CD14-positive monocyte (primary cell): ENCODE results near the gene OLFM3. TPM values are rescaled to one million over a fixed set of nuclear protein-coding genes. Genes with fewer than 3 reads are reported as not detected.

Experiments
- DNase-seq, 3 donors: peaks; one replicate each; pipeline ENCODE4 v3.0.0-alpha.2; 2011 to 2022
- H2AFZ ChIP-seq: 2 replicates; pipeline ENCODE4 v1.6.0; 2012; ENCODE audit warnings: mild to moderate bottlenecking, low read depth, low read length, inconsistent platforms; ENCODE audit not compliant: insufficient read depth, poor library complexity, severe bottlenecking
- H3K27ac ChIP-seq, 2 donors: 1 replicate in 1 of 2; 2 replicates in 1 of 2; pipeline ENCODE4 v1.5.1; 2012 to 2013; ENCODE audit warnings: low read length in 2 of 2, control low read depth in 1 of 2, inconsistent platforms in 1 of 2, low read depth in 1 of 2, mild to moderate bottlenecking in 1 of 2
- H3K27me3 ChIP-seq, 2 donors: one replicate each; pipeline versions ENCODE4 v1.6.0 to v1.6.1; 2011 to 2013; ENCODE audit warnings: low read length in 2 of 2; ENCODE audit not compliant: control insufficient read depth in 2 of 2, insufficient read depth in 2 of 2
- H3K36me3 ChIP-seq, 2 donors: replicated peaks in 1 of 2; 1 replicate in 1 of 2; 2 replicates in 1 of 2; pipeline versions ENCODE4 v1.5.1 to v1.6.1; 2012 to 2013; ENCODE audit warnings: low read length in 2 of 2, control low read depth in 1 of 2, inconsistent platforms in 1 of 2, mild to moderate bottlenecking in 1 of 2; ENCODE audit not compliant: insufficient read depth in 2 of 2, control insufficient read depth in 1 of 2
- H3K4me1 ChIP-seq, 2 donors: 1 replicate in 1 of 2; 2 replicates in 1 of 2; pipeline versions ENCODE4 v1.5.1 to v1.6.1; 2012 to 2013; ENCODE audit warnings: low read length in 2 of 2, control low read depth in 1 of 2, inconsistent platforms in 1 of 2, mild to moderate bottlenecking in 1 of 2, moderate library complexity in 1 of 2; ENCODE audit not compliant: insufficient read depth in 2 of 2, control insufficient read depth in 1 of 2
- H3K4me2 ChIP-seq: replicated peaks from 2 replicates; pipeline ENCODE3; 2012; ENCODE audit warnings: low read length, moderate library complexity, mild to moderate bottlenecking; ENCODE audit not compliant: poor library complexity, severe bottlenecking; ENCODE audit errors: extremely low read depth
- H3K4me3 ChIP-seq, 3 experiments: fragments of 200-600 bp in 1 of 3; sonication (generic) in 1 of 3; replicated peaks in 1 of 3; 1 replicate in 2 of 3; 2 replicates in 1 of 3; pipeline ENCODE4 v1.5.1; 2011 to 2013; ENCODE audit warnings: low read length in 3 of 3, mild to moderate bottlenecking in 3 of 3, control low read depth in 2 of 3, low read depth in 2 of 3, inconsistent platforms in 1 of 3, moderate library complexity in 1 of 3
- H3K79me2 ChIP-seq: 2 replicates; pipeline ENCODE4 v1.6.0; 2012; ENCODE audit warnings: mild to moderate bottlenecking, control low read depth, inconsistent platforms, low read length, moderate library complexity; ENCODE audit not compliant: insufficient read depth
- H3K9ac ChIP-seq: 2 replicates; pipeline ENCODE4 v1.6.0; 2017; ENCODE audit warnings: low read length, mild to moderate bottlenecking; ENCODE audit not compliant: insufficient read depth, poor library complexity, severe bottlenecking
- H3K9me3 ChIP-seq, 2 donors: replicated peaks in 1 of 2; 1 replicate in 1 of 2; 2 replicates in 1 of 2; pipeline versions ENCODE4 v1.5.1 to v1.6.1; 2012 to 2013; ENCODE audit warnings: low read length in 2 of 2, control low read depth in 1 of 2; ENCODE audit not compliant: control insufficient read depth in 1 of 2, insufficient read depth in 1 of 2
- H4K20me1 ChIP-seq: 2 replicates; pipeline ENCODE4 v1.6.0; 2012; ENCODE audit warnings: mild to moderate bottlenecking, low read length, control low read depth, moderate library complexity; ENCODE audit not compliant: insufficient read depth
- H3K27ac Mint-ChIP-seq, 7 donors: one replicate each; pipeline ENCODE4 v1.8.0; 2020; ENCODE audit warnings: mild to moderate bottlenecking in 7 of 7, mixed read lengths in 7 of 7, moderate library complexity in 6 of 7, inconsistent platforms in 2 of 7
- H3K27me3 Mint-ChIP-seq, 3 donors: one replicate each; pipeline ENCODE4 v1.8.0; 2021 to 2022; ENCODE audit warnings: low read depth in 3 of 3, mild to moderate bottlenecking in 3 of 3, mixed read lengths in 3 of 3, moderate library complexity in 3 of 3, inconsistent platforms in 1 of 3
- H3K36me3 Mint-ChIP-seq, 2 donors: one replicate each; pipeline ENCODE4 v1.8.0; 2020; ENCODE audit warnings: mixed read lengths in 2 of 2, inconsistent platforms in 1 of 2, mild to moderate bottlenecking in 1 of 2
- H3K4me1 Mint-ChIP-seq: one replicate; pipeline ENCODE4 v1.8.0; 2020; ENCODE audit warnings: mild to moderate bottlenecking, mixed read lengths
- H3K4me3 Mint-ChIP-seq, 2 donors: one replicate each; pipeline ENCODE4 v1.8.0; 2020; ENCODE audit warnings: mild to moderate bottlenecking in 2 of 2, mixed read lengths in 2 of 2, moderate library complexity in 1 of 2
- H3K9me3 Mint-ChIP-seq, 7 donors: one replicate each; pipeline ENCODE4 v1.8.0; 2020 to 2022; ENCODE audit warnings: mixed read lengths in 7 of 7, mild to moderate bottlenecking in 6 of 7, moderate library complexity in 6 of 7, inconsistent platforms in 2 of 7
- CTCF ChIP-seq: fragments of 200-600 bp; IDR thresholded peaks from one replicate; pipeline ENCODE4 v1.8.0; 2022; ENCODE audit warnings: antibody characterized with exemption, mild to moderate bottlenecking
- WGBS: methylation state at CpG from one replicate; pipeline ENCODE4 v1.1.5; 2013; ENCODE audit warnings: missing lambda C conversion rate; ENCODE audit not compliant: insufficient coverage; 5-methylcytosine and 5-hydroxymethylcytosine counted together
- intact Hi-C, 2 donors: fragments of 100-400 bp; cut with micrococcal nuclease; formaldehyde crosslinking; loops; one replicate each; pipeline versions ENCODE4 v1.15.0 to v1.15.1; 2023
- polyA plus RNA-seq, 3 donors: library from polyadenylated mRNA; depleted of rRNA in 1 of 3; unstranded in 2 of 3; stranded (reverse) in 1 of 3; fragments of 300-500 nt in 2 of 3; fragments of >200 nt in 1 of 3; fragmentation: Illumina TruSeq in 2 of 3; gene quantifications; 1 replicate in 2 of 3; 2 replicates in 1 of 3; pipeline ENCODE4 v1.2.3, GENCODE V29; 2012 to 2021

Gene OLFM3
- polyA plus RNA-seq, 3 donors: not detected

- H3K27ac ChIP-seq: no peak overlapping the region
- no peaks in the 10 kb centered on the region for H3K36me3 ChIP-seq
- DNase-seq: no peak
- peaks cover 0 to 12% (median 3%) of the 10 kb centered on the region in 7 donors for H3K9me3 Mint-ChIP-seq
- H3K79me2 ChIP-seq: no peaks in the 10 kb centered on the region
- H3K36me3 Mint-ChIP-seq: no peaks in the 10 kb centered on the region
- no peak overlapping the region for H3K4me3 ChIP-seq
- no peaks in the 10 kb centered on the region for H3K27me3 ChIP-seq
- no peaks in the 10 kb centered on the region for H3K4me1 Mint-ChIP-seq
- no peaks in the 10 kb centered on the region for H3K27me3 Mint-ChIP-seq
- intact Hi-C loops: no loop called here
- no peak for TF ChIP-seq CTCF
- no peak overlapping the region for H3K9ac ChIP-seq
- H3K27ac Mint-ChIP-seq: no peak overlapping the region
- no CpG with 5 or more reads among the region's 1 CpG for WGBS
- no peak overlapping the region for H3K4me2 ChIP-seq
- H3K9me3 ChIP-seq: no peaks in the 10 kb centered on the region
- H3K4me1 ChIP-seq: no peaks in the 10 kb centered on the region
- no peak overlapping the region for H3K4me3 Mint-ChIP-seq
- no peaks in the 10 kb centered on the region for H4K20me1 ChIP-seq
- no peak overlapping the region for H2AFZ ChIP-seq
Observed at GRCh38 chr1:101929343-101929742, 67.4 kb downstream of the OLFM3 start.

GRCh38 chr1:101928829-101929228 lies 67.9 kb downstream of the OLFM3 start:
- H3K4me3 Mint-ChIP-seq: no peak overlapping the region
- H3K36me3 Mint-ChIP-seq: no peaks in the 10 kb centered on the region
- Histone ChIP-seq H3K4me1 (no peaks in the 10 kb centered on the region), H4K20me1 (no peaks in the 10 kb centered on the region), H3K27ac (no peak overlapping the region), H3K4me2 (no peak overlapping the region), H3K27me3 (no peaks in the 10 kb centered on the region), H3K36me3 (no peaks in the 10 kb centered on the region), H2AFZ (no peak overlapping the region), H3K9me3 (no peaks in the 10 kb centered on the region), H3K79me2 (no peaks in the 10 kb centered on the region), H3K4me3 (no peak overlapping the region), H3K9ac (no peak overlapping the region)
- H3K27ac Mint-ChIP-seq: no peak overlapping the region
- TF ChIP-seq CTCF: no peak
- H3K27me3 Mint-ChIP-seq: no peaks in the 10 kb centered on the region
- no CpG with 5 or more reads among the region's 1 CpG for WGBS
- intact Hi-C loops: no loop called here
- H3K9me3 Mint-ChIP-seq: peaks cover 0 to 12% (median 3%) of the 10 kb centered on the region in 7 donors
- H3K4me1 Mint-ChIP-seq: no peaks in the 10 kb centered on the region
- no peak for DNase-seq
